ENCODE results near the gene NCF2. TPM values are rescaled to one million over a fixed set of nuclear protein-coding genes. Genes with fewer than 3 reads are reported as not detected.

Gene NCF2
- total RNA-seq, 2 donors from 2014 or later = 8.3 to 9.6 TPM

GRCh38 chr1:183567584-183567983 lies 22.7 kb downstream of the NCF2 start:
- Histone ChIP-seq H3K27ac (peak overlapping the region in 2 of 4 donors; percentile 45 to 53), H3K4me3 (no peak overlapping the region), H3K27me3 (no peaks in the 10 kb centered on the region), H3K4me1 (peaks cover 8% of the 10 kb centered on the region), H3K36me3 (replicated peaks in 1 of 2; ENCODE audit: insufficient read depth in 1 of 2, low read depth in 2 of 2) (no peaks in the 10 kb centered on the region), H3K9me3 (no peaks in the 10 kb centered on the region)
- ATAC-seq = peak; percentile 26
- 65 to 67% methylated on average over 5 of the region's 5 CpGs for WGBS, 2 donors
- TF ChIP-seq, protein P1, sequence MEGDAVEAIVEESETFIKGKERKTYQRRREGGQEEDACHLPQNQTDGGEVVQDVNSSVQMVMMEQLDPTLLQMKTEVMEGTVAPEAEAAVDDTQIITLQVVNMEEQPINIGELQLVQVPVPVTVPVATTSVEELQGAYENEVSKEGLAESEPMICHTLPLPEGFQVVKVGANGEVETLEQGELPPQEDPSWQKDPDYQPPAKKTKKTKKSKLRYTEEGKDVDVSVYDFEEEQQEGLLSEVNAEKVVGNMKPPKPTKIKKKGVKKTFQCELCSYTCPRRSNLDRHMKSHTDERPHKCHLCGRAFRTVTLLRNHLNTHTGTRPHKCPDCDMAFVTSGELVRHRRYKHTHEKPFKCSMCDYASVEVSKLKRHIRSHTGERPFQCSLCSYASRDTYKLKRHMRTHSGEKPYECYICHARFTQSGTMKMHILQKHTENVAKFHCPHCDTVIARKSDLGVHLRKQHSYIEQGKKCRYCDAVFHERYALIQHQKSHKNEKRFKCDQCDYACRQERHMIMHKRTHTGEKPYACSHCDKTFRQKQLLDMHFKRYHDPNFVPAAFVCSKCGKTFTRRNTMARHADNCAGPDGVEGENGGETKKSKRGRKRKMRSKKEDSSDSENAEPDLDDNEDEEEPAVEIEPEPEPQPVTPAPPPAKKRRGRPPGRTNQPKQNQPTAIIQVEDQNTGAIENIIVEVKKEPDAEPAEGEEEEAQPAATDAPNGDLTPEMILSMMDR (IDR thresholded peaks at IDR 0.05) = no peak
- no peak for TF ChIP-seq POLR2A (IDR thresholded peaks at IDR 0.05)
- peak; percentile 28 to 58 (median 47) for DNase-seq
- intact Hi-C loops (cut with DNase I) = no loop called here

GRCh38 chr1:183566026-183566425 lies 24.2 kb downstream of the NCF2 start:
- Histone ChIP-seq H3K4me3 (no peak overlapping the region), H3K9me3 (no peaks in the 10 kb centered on the region), H3K4me1 (peaks cover 8% of the 10 kb centered on the region), H3K36me3 (replicated peaks in 1 of 2; ENCODE audit: insufficient read depth in 1 of 2, low read depth in 2 of 2) (no peaks in the 10 kb centered on the region), H3K27me3 (no peaks in the 10 kb centered on the region), H3K27ac (no peak overlapping the region)
- intact Hi-C loops (cut with DNase I) = no loop called here
- DNase-seq (no peak), ATAC-seq (no peak)
- no peak for TF ChIP-seq POLR2A (IDR thresholded peaks at IDR 0.05)
- TF ChIP-seq, protein P1 (IDR thresholded peaks at IDR 0.05) = no peak
- 72 to 100% methylated on average over 2 of the region's 2 CpGs for WGBS, 2 donors

DNA sequence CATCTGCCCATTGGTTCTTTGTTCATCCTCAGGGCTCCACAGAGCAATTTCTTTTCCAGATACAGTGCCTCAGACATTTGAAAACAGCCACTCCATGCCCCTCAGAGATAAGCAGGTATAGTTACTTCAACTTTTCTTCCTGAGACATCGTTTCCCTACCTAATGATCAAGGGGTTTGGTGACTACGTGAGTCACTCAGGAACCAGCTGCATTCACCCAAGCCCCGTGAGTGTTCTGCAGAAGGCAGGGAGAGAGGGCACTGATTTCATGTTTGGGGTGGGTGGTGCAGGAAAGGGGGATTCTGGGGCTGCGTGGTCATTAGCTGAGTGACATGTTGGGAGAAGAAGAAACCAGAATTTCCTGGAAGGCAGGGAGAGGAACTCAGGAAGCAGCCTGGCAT lies 25.0 kb downstream of the NCF2 start:
- Histone ChIP-seq H3K4me3 (no peak overlapping the region), H3K4me1 (peaks cover 8% of the 10 kb centered on the region), H3K9me3 (no peaks in the 10 kb centered on the region), H3K27ac (no peak overlapping the region), H3K27me3 (no peaks in the 10 kb centered on the region), H3K36me3 (replicated peaks in 1 of 2; ENCODE audit: insufficient read depth in 1 of 2, low read depth in 2 of 2) (no peaks in the 10 kb centered on the region)
- ATAC-seq = no peak
- intact Hi-C loops (cut with DNase I) = no loop called here
- WGBS, 2 donors = 52 to 55% methylated on average over 4 of the region's 4 CpGs
- DNase-seq = no peak
- no peak for TF ChIP-seq POLR2A (IDR thresholded peaks at IDR 0.05)
- TF ChIP-seq, protein P1 (IDR thresholded peaks at IDR 0.05) = no peak

GRCh38 chr1:183562701-183563100 lies 27.6 kb downstream of the NCF2 start:
- Histone ChIP-seq H3K4me3 (no peak overlapping the region), H3K36me3 (replicated peaks in 1 of 2; ENCODE audit: insufficient read depth in 1 of 2, low read depth in 2 of 2) (no peaks in the 10 kb centered on the region), H3K27ac (no peak overlapping the region), H3K9me3 (no peaks in the 10 kb centered on the region), H3K4me1 (no peaks in the 10 kb centered on the region), H3K27me3 (no peaks in the 10 kb centered on the region)
- no peak for DNase-seq
- TF ChIP-seq POLR2A (IDR thresholded peaks at IDR 0.05) = no peak
- TF ChIP-seq, protein P1 (IDR thresholded peaks at IDR 0.05) = no peak
- intact Hi-C loops (cut with DNase I) = no loop called here
- no peak for ATAC-seq
- WGBS, 2 donors = 86 to 93% methylated on average over 2 of the region's 2 CpGs

DNA sequence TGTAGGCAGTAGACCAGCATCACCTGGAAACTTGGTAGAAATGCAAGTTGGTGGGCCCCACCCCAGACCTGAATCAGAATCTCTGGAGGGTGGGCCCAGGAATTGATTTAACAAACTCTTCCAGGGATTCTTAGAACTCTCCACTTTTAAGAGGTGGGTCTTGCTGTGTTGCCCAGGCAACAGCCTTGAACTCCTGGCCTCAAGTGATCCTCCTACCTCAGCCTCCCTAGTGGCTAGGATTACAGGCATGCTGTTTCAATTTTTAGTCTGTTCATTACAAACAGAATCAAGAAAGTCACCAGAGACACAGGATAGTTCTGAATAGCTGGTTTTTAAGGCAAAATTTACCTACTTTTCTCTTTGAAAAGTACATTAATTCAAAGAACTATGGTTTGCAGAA lies 31.2 kb downstream of the NCF2 start:
- no peak for ATAC-seq

More for the DNA sequence above, 31.2 kb downstream of the NCF2 start:
- DNase-seq = no peak
- Histone ChIP-seq H3K4me1 (no peaks in the 10 kb centered on the region), H3K36me3 (replicated peaks in 1 of 2; ENCODE audit: insufficient read depth in 1 of 2, low read depth in 2 of 2) (no peaks in the 10 kb centered on the region), H3K27ac (no peak overlapping the region), H3K4me3 (no peak overlapping the region), H3K27me3 (no peaks in the 10 kb centered on the region), H3K9me3 (no peaks in the 10 kb centered on the region)
- intact Hi-C loops (cut with DNase I) = no loop called here
- TF ChIP-seq, protein P1 (IDR thresholded peaks at IDR 0.05) = no peak
- TF ChIP-seq POLR2A (IDR thresholded peaks at IDR 0.05) = no peak

All from body of pancreas (tissue), 4 donors.